Measurements from ENCODE around the gene CSMD2. TPM values are rescaled to one million over a fixed set of nuclear protein-coding genes. Genes with fewer than 3 reads are reported as not detected.

CSMD2 gene
- total RNA-seq, 2 experiments from 2014 or later: not detected

DNA sequence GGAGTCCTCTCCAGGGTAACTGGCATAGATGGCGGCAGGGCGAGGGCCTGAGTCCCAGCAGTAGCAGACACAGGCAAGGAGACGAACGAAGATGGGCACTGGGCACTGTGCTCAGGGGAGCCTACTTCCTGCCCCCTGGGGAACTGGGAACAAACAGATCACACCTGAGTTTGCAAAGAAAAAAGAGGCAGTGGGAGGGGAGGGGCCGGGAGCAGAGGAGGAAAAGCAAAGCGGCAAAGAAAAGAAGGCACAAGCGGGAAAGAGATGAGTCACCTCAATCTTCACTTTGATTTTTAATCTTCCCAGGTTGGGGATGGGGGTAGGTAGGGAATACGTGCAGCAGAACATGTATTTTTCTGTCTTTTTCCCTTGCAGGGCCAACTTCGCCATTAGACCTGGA, 648.6 kb downstream of the CSMD2 start:
- peaks cover 0 to 9% of the 10 kb centered on the region in 2 experiments for H3K9me3 ChIP-seq (ENCODE audit: control insufficient read depth in 1 of 2, insufficient read depth in 1 of 2, low read length in 2 of 2)
- peaks cover 2 to 12% of the 10 kb centered on the region in 2 experiments for H3K27me3 ChIP-seq (ENCODE audit: control insufficient read depth in 1 of 2, insufficient read depth in 2 of 2, low read length in 2 of 2)
- Mint-ChIP-seq H3K36me3 (ENCODE audit: low read depth) (no peaks in the 10 kb centered on the region), H3K27me3 (peaks cover 25% of the 10 kb centered on the region), H3K4me3 (no peak overlapping the region), H3K4me1 (ENCODE audit: low read depth) (no peaks in the 10 kb centered on the region), H3K9me3 (no peaks in the 10 kb centered on the region), H3K27ac (no peak overlapping the region)
- no peaks in the 10 kb centered on the region for H3K36me3 ChIP-seq (ENCODE audit: insufficient read depth, low read length)
- H3K27ac ChIP-seq (ENCODE audit: low read depth in 1 of 2, low read length in 2 of 2): no peak overlapping the region
- TF ChIP-seq, protein P1, sequence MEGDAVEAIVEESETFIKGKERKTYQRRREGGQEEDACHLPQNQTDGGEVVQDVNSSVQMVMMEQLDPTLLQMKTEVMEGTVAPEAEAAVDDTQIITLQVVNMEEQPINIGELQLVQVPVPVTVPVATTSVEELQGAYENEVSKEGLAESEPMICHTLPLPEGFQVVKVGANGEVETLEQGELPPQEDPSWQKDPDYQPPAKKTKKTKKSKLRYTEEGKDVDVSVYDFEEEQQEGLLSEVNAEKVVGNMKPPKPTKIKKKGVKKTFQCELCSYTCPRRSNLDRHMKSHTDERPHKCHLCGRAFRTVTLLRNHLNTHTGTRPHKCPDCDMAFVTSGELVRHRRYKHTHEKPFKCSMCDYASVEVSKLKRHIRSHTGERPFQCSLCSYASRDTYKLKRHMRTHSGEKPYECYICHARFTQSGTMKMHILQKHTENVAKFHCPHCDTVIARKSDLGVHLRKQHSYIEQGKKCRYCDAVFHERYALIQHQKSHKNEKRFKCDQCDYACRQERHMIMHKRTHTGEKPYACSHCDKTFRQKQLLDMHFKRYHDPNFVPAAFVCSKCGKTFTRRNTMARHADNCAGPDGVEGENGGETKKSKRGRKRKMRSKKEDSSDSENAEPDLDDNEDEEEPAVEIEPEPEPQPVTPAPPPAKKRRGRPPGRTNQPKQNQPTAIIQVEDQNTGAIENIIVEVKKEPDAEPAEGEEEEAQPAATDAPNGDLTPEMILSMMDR (IDR thresholded peaks at IDR 0.05): no peak
- no peak for DNase-seq
- ATAC-seq (ENCODE audit: poor library complexity): no peak
- H3K4me1 ChIP-seq (ENCODE audit: insufficient read depth, low read length): no peaks in the 10 kb centered on the region
- intact Hi-C loops (cut with DNase I, micrococcal nuclease): loop anchor here in 1 of 2 experiments (5.0 kb wide), 1 partner anchor 939 kb away; no protein-coding TSS in a partner anchor
- H3K4me3 ChIP-seq (ENCODE audit: low read length): no peak overlapping the region
- CTCF ChIA-PET: no interaction called here
- POLR2A ChIA-PET: no interaction called here

DNA sequence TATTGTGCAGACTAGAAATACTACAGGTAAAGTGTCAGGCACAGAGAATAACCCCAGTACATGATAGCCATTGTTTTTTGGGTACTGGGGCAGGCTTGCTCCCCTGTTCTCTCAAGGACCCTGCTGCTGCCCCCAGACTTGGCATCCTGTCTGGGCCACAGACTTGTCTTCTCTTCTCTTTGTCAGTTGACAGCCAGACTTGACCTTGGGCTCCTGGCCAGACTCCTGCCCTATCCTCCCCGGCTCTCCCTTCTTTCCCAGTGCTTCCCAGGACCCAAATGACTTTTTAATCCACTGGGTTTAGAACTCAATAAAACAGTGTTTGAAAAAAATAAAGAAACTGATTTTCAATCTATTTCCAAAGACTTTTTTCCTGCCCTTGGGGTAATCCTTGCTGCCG, 649.4 kb downstream of the CSMD2 start:
- H3K27me3 Mint-ChIP-seq: peaks cover 23% of the 10 kb centered on the region
- ChIA-PET CTCF (no interaction called here), POLR2A (no interaction called here)
- H3K4me1 Mint-ChIP-seq (ENCODE audit: low read depth): no peaks in the 10 kb centered on the region
- DNase-seq (no peak), ATAC-seq (ENCODE audit: poor library complexity) (no peak)
- no peaks in the 10 kb centered on the region for H3K9me3 Mint-ChIP-seq
- no peaks in the 10 kb centered on the region for H3K36me3 ChIP-seq (ENCODE audit: insufficient read depth, low read length)
- H3K4me3 Mint-ChIP-seq: no peak overlapping the region
- intact Hi-C loops (cut with DNase I, micrococcal nuclease): loop anchor here in 1 of 2 experiments (5.0 kb wide), 1 partner anchor 938 kb away; no protein-coding TSS in a partner anchor
- H3K4me3 ChIP-seq (ENCODE audit: low read length): no peak overlapping the region
- H3K27ac ChIP-seq (ENCODE audit: low read depth in 1 of 2, low read length in 2 of 2): no peak overlapping the region
- TF ChIP-seq, protein P1 (IDR thresholded peaks at IDR 0.05): no peak
- H3K4me1 ChIP-seq (ENCODE audit: insufficient read depth, low read length): no peaks in the 10 kb centered on the region
- peaks cover 2 to 12% of the 10 kb centered on the region in 2 experiments for H3K27me3 ChIP-seq (ENCODE audit: control insufficient read depth in 1 of 2, insufficient read depth in 2 of 2, low read length in 2 of 2)
- no peaks in the 10 kb centered on the region for H3K36me3 Mint-ChIP-seq (ENCODE audit: low read depth)
- H3K9me3 ChIP-seq (ENCODE audit: control insufficient read depth in 1 of 2, insufficient read depth in 1 of 2, low read length in 2 of 2): peaks cover 0 to 9% of the 10 kb centered on the region in 2 experiments
- no peak overlapping the region for H3K27ac Mint-ChIP-seq

DNA sequence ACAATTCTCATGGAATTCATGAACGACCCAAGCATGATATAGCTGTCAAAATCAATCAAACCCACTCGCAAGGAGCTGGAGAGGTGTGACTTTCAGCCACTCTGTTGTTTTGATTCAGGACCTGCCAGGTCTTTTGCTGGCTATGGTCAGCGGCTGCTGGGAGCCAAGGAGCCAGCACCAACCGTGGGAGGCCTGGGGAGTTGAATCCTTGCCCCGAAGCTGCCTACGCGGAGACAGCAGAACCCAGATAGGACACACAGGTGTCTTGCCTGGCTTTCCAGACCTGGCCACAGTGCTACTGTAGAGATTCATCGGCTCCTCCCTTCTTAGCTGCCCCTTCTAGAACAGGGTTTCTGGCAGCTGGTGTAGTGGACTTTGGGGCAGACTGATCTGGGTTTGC, 649.9 kb downstream of the CSMD2 start:
- Histone ChIP-seq H3K27ac (ENCODE audit: low read depth in 1 of 2, low read length in 2 of 2) (no peak overlapping the region), H3K9me3 (ENCODE audit: control insufficient read depth in 1 of 2, insufficient read depth in 1 of 2, low read length in 2 of 2) (peaks cover 0 to 9% of the 10 kb centered on the region in 2 experiments), H3K4me1 (ENCODE audit: insufficient read depth, low read length) (no peaks in the 10 kb centered on the region), H3K36me3 (ENCODE audit: insufficient read depth, low read length) (no peaks in the 10 kb centered on the region), H3K27me3 (ENCODE audit: control insufficient read depth in 1 of 2, insufficient read depth in 2 of 2, low read length in 2 of 2) (peaks cover 0 to 12% of the 10 kb centered on the region in 2 experiments), H3K4me3 (ENCODE audit: low read length) (no peak overlapping the region)
- no peaks in the 10 kb centered on the region for H3K9me3 Mint-ChIP-seq
- ChIA-PET CTCF (no interaction called here), POLR2A (no interaction called here)
- TF ChIP-seq, protein P1 (IDR thresholded peaks at IDR 0.05): no peak
- H3K4me3 Mint-ChIP-seq: no peak overlapping the region
- peaks cover 19% of the 10 kb centered on the region for H3K27me3 Mint-ChIP-seq
- ATAC-seq (ENCODE audit: poor library complexity) (no peak), DNase-seq (no peak)
- no peaks in the 10 kb centered on the region for H3K36me3 Mint-ChIP-seq (ENCODE audit: low read depth)
- intact Hi-C loops (cut with DNase I, micrococcal nuclease): loop anchor here in 1 of 2 experiments (5.0 kb wide), 1 partner anchor 938 kb away; no protein-coding TSS in a partner anchor
- no peaks in the 10 kb centered on the region for H3K4me1 Mint-ChIP-seq (ENCODE audit: low read depth)
- H3K27ac Mint-ChIP-seq: no peak overlapping the region

Measured in CD4-positive, alpha-beta T cell (primary cell).